Fibroblast of villous mesenchyme (primary cell): ENCODE measurements around the gene TIE1. TPM values are rescaled to one million over a fixed set of nuclear protein-coding genes. Genes with fewer than 3 reads are reported as not detected.

Experiments used
- DNase-seq: peaks from one replicate; pipeline ENCODE4 v3.0.0-alpha.2; 2010; ENCODE audit warnings: low read depth
- H3K4me3 ChIP-seq: 2 replicates; pipeline ENCODE4 v1.5.1; 2011; ENCODE audit warnings: low read depth, mild to moderate bottlenecking, low read length
- total RNA-seq: library from RNA; depleted of rRNA; stranded (reverse); fragments of >200 nt; gene quantifications from 2 replicates; pipeline ENCODE4 v1.2.3, GENCODE V29; 2012
- TF ChIP-seq, protein P1 (sequence below): IDR thresholded peaks from 2 replicates; pipeline ENCODE4 v1.5.1; 2012; ENCODE audit warnings: low read depth, mild to moderate bottlenecking, low read length; ENCODE audit not compliant: insufficient read depth

Gene TIE1
- total RNA-seq, 1 donor, result under 0.01 TPM

DNA sequence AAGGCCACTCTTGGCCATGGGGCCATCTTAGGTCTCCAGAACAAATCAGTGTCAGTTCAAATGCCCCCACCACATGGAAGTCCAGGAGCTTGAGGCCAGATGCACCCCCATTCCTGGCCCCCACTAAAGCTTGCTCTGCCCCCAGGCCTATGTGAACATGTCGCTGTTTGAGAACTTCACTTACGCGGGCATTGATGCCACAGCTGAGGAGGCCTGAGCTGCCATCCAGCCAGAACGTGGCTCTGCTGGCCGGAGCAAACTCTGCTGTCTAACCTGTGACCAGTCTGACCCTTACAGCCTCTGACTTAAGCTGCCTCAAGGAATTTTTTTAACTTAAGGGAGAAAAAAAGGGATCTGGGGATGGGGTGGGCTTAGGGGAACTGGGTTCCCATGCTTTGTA, 21.7 kb downstream of the TIE1 start:
- TF ChIP-seq, protein P1, sequence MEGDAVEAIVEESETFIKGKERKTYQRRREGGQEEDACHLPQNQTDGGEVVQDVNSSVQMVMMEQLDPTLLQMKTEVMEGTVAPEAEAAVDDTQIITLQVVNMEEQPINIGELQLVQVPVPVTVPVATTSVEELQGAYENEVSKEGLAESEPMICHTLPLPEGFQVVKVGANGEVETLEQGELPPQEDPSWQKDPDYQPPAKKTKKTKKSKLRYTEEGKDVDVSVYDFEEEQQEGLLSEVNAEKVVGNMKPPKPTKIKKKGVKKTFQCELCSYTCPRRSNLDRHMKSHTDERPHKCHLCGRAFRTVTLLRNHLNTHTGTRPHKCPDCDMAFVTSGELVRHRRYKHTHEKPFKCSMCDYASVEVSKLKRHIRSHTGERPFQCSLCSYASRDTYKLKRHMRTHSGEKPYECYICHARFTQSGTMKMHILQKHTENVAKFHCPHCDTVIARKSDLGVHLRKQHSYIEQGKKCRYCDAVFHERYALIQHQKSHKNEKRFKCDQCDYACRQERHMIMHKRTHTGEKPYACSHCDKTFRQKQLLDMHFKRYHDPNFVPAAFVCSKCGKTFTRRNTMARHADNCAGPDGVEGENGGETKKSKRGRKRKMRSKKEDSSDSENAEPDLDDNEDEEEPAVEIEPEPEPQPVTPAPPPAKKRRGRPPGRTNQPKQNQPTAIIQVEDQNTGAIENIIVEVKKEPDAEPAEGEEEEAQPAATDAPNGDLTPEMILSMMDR, result no peak
- DNase-seq, result no peak
- no peak overlapping the region for H3K4me3 ChIP-seq

DNA sequence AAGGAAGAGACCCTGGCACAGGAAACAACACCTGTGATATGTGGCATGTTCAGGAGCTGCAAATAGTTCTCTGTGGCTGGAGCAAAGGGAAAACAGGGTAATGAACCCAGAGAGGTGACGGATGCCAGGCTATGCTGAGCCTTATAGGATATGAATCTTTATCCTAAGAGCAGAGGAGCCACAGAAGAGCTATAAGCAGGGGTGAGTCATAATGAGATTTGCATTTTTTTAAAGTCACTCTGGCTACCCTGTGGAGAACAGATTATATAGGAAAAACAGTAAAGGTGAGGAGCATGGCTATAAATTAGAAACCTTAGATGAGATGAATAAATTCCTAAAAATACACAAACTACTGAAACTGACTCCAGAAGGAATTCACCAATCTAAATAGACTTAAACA, 24.0 kb downstream of the TIE1 start:
- no peak for DNase-seq
- H3K4me3 ChIP-seq, result no peak overlapping the region
- TF ChIP-seq, protein P1, result no peak

DNA sequence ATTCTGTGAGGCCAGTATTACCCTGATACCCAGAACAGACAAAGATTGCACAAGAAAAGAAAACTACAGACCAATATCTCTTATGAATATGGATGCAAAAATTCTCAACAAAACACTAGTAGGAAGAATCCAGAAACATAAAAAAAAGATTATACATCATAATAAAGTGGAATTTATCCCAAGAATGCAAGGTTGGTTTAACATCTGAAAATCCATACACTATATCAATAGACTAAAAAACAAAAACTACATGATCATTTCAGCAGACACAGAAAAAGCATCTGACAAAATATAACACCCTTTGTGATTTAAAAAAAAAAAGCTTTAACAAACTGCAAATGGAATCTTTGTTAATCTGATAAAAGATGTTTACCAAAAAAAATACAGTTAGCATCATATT, 24.6 kb downstream of the TIE1 start:
- TF ChIP-seq, protein P1, result no peak
- no peak for DNase-seq
- no peak overlapping the region for H3K4me3 ChIP-seq

DNA sequence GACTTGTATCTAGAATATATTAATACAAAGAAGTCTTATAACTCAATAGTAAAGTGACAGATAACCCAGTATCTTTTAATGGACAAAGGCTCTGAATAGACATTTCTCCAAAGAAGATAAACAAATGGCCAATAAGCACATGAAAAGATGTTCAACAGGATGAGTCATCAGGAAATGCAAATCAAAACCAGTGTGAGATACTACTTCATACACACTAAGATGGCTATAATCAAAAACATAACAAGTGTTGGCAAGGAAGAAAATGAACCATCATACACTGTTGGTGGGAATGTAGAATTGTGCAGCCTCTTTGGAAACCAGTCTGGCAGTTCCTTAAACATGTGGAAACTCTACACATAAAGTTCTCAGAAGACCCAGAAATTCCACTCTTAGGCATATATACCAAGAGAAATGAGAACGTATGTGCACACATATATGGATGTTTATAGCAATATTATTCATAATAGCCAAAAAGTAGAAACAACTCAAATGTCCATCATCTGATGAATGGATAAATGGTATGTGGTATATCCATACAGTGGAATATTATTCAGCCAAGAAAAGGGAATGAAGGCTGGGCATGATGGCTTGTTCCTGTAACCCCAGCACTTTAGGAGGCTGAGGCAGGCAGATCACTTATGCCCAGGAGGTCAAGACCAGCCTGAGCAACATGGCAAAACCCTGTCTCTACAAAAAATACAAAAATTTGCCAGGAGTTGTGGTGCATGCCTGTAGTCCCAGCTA, 26.9 kb downstream of the TIE1 start:
- DNase-seq, result peak; percentile 23
- H3K4me3 ChIP-seq, result no peak overlapping the region
- TF ChIP-seq, protein P1, result no peak

DNA sequence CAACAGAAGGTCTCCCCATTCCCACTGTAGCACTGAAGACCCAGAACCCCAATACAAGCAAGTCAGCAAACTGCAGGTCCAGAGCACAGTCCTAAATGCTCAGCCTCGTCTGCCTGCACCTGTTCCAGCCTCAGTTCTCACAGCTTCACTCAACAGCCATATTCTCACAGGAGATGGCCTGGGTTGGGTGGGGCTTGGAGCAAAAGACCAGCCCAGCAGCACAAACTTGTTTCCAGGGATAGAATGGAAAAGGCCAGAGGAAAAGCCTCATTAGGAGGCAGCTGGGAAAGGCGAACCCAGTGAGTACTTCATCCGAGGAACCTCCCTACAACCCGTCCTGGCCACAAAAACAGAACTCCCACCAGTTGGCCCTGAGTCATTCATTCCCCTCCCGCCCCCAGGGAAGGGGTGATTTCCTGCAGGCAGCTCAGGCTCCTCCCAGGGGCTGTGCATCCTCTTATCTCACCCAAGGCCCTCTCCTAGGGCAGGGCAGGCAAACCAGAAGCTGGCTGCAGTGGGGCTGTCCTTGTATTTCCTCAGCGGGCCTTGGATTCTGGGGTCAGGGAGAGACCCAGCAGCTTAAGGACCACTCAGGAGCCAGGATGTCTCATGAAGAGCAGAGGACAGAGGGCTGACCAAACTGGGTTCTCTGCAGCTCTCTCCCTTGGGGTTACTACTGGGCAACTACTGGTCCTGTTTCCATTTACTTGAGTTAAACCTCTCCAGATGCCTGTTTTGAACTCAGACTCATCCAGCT, 29.4 kb downstream of the TIE1 start:
- peak; percentile 68 for DNase-seq
- no peak overlapping the region for H3K4me3 ChIP-seq
- TF ChIP-seq, protein P1, result no peak

DNA sequence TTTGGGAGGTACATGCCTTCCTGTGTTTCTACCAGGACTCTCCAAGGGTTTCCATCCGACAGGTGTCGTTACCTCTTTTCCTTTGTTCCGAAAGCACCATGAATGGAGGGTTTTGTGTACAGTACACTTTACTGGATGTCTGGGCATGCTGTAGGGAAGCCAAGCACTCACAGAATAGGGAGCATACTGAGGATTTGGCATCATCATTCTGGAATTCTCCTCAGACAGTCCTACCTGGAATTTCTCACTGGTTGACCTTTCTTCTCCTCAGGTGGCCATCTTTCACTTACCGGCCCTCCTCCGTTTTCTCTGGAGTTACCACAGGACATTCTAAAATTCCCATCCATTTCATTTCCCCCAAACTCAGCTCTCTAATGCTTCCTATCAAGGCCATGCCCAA, 30.9 kb downstream of the TIE1 start:
- no peak overlapping the region for H3K4me3 ChIP-seq
- TF ChIP-seq, protein P1, result no peak
- DNase-seq, result no peak
